NCI-H510A (cell line): ENCODE data around the gene ITCH.

Experiments
- DNase-seq: peaks from one replicate; lab custom pipeline; 2025; lab: John Stamatoyannopoulos, UW

Gene ITCH

DNA sequence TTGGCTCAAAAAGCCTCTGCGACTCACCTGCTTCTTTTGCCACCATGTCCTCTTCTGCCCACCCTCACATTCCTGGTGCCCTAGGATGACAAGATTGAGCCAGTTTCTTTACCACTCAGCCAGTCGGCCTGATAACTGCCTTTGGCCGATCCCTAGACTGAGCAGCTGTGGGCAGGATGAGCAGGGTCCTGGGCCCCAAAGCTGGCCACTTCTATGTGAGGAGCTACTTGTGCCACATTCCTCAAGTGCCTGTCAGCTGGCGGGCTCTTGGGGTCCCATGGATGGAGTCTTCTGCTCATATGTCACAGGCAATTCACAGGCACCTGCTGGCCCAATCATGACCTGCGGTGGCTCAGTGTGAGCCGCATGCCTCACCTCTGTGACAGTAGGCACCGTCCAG lies 169.7 kb downstream of the ITCH start:
- DNase-seq: no peak

DNA sequence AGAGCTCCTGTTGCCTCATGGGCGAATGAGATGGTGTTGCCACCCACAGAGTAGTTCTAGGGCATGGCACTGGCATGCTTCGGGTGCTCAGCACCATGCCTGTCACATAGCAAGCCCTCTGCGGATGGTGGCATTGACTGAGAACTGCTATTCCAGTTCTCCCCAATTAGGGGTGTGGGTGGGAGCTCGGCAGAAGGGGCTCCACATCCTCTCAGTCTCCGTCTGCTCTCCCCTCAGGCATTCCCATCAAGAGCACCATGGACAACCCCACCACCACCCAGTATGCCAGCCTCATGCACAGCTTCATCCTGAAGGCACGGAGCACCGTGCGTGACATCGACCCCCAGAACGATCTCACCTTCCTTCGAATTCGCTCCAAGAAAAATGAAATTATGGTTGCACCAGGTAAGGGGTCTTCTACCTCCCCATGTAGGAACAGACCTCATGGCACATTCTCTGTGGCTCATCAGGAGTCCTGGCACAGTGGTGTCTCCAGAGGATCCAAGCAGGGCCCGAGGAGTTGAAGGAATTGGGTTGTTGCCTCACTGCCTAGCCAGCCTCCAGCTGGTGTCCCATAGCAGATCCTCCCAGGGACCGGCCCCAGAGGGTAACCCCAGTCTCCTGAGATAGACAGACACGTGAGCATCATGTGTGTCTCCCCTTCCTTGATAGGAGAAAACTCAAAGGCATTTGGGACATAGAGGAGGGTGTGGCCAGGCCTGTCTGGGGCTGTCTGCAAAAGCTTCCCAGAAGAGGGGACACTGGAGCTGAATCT lies 171.5 kb downstream of the ITCH start:
- DNase-seq: no peak

DNA sequence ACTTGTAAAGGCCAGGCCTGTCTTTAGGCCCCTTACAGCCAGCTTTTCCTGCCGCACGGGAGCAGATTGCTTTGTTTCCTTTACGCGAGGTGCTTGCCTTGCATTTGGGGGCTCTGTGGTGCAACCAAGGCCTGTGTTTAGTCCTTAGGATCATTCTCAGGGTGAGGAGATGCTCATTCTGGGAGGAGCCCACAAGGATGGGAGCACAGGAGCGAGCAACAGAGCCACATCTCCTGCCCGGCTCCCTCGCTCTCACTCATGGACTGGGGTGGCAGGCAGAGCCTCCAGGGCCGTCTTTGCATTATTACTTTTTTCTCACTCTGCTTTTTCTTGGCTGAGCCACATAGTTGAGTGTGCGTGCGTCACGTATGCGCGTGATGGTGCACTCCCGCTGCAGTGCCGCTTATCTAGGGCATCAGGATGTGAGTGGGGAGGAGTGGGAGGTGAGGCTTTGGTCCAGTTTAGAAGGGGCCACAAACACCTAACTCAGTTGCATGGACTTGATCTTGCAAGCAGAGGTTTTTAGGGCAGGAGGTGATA lies 172.3 kb downstream of the ITCH start:
- DNase-seq: no peak

DNA sequence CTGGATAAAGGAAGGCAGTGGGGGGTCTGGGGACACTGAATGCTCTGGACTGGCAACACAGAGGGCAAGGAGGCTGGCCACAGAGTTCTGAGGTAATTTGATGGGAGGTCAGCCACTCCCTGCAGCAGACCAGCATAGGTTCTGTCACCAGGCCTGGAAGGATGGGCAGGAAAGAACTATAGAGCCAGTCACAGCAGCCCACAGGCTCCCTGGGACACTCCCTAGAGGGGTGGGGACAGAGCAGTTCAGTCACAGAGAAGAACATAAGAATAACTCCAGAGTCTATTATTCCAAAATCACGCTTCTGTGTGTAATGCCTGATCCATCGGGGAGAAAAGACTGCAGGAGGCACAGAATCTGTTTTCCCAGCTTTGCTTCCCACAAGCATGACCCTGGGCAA lies 172.8 kb downstream of the ITCH start:
- no peak for DNase-seq

DNA sequence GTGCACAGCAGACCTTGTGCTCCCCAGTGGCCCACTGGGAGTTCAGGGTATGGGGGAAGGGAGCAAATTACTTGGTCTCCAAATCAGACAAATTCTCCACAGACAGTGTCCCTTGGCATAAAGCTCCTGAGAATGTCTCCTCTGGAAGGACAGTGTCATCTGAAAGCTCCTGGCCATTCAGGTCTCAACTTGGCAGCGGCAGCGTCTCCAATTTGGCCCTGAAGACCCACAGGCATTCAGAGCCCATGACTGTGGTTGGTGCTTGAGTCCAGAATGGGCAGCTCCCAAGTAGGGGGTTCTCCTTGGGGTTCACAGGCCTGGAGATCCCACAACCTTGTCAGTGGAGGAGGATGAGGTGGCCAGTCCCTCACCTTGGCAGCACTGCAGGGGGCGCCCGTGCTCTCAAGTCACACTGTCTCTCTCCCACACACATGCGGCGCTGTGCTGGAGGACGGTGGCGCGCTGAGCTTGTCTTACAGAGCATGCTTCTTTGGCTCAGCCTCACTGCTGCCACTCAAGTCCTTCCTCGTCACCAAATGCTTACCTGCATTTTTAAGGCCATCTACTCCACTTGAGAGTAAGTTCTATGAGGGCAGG lies 173.8 kb downstream of the ITCH start:
- DNase-seq: peak; percentile 13

DNA sequence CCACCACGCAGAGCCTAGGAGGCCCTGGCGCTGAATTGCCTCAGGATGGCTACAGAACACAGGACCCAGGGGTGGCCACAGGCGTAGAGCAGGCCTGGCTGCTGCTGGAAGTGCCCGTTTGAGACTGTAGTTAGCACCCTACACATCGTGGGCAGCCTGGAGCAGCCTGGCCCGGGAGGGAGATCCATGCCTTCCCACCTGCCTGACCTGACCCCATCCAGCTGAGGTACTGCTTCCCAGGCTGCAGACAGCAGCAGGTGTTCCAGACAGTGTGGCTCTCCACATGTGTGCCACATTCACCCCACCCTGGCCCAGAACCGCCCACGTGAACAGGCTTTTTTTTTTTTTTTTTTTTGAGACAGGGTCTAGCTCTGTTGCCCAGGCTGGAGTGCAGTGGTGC lies 174.6 kb downstream of the ITCH start:
- no peak for DNase-seq

DNA sequence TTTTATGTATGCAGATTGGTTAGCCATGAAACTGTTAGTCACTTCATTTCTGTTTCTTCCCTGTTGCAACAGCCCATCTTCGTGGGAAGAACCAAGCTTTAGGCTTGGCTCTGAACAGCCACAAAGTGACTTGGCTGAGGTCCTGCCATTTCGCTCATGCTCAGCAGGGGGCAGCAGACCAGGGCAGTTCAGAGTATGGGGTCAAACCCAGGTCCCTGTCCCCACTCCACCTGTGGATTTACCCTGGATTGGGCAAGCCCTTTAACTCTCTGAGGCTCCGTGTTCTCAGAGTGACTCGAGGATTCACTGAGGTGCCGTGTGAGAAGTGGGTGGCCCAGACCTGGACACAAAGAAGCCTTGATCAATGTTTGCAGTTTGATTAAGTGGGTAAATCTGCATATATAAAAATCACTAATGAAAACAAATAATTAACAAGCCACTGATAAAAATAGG lies 175.6 kb downstream of the ITCH start:
- DNase-seq: no peak

DNA sequence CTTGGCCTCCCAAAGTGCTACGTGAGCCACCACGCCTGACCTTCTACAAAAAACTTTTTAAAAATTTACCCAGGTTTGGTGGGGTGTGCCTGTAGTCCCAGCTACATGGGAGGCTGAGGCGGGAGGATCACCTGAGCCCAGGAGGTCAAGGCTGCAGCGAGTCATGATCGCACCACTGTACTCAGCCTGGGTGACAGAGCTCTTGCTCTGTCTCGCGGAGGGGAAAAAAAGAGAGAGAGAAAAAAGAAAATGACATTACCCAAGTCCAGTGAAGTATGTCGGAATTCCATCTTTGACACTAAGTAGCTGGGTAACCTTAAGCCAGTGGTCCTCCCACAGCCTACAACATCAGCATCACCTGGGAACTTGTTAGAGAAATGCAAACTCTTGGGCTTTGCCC lies 176.7 kb downstream of the ITCH start:
- no peak for DNase-seq

DNA sequence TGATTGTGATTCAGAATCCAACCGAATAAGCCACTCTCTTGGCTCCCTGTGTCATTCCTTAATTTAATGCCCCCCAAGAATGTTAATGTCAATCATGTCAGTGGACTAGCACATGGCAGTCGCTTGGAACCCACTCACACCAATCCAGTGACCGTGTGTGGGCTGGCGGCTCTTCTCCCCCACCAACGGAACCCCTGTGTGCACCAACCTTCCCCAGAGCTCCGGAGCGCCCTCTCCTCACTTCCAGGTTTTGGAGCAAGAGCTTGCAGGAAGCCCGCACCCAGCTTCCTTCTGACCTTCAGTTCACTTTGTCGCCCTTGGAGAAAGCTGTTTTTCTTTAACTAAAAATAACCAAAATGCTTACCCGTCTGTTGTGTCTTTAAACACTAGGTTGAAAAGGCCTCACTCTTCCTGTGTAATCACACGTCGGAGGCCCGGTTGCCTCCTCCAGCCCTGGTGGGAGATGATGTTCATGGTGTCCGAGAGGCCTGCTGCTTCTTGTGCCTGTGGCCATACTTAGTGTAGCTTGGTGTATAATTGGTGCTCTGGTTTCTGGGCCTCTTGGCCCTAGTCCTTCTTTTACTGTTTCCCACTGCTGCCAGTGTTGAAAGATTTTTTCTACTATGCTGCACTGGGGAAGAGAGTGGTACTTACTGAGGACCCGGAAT lies 177.7 kb downstream of the ITCH start:
- no peak for DNase-seq

DNA sequence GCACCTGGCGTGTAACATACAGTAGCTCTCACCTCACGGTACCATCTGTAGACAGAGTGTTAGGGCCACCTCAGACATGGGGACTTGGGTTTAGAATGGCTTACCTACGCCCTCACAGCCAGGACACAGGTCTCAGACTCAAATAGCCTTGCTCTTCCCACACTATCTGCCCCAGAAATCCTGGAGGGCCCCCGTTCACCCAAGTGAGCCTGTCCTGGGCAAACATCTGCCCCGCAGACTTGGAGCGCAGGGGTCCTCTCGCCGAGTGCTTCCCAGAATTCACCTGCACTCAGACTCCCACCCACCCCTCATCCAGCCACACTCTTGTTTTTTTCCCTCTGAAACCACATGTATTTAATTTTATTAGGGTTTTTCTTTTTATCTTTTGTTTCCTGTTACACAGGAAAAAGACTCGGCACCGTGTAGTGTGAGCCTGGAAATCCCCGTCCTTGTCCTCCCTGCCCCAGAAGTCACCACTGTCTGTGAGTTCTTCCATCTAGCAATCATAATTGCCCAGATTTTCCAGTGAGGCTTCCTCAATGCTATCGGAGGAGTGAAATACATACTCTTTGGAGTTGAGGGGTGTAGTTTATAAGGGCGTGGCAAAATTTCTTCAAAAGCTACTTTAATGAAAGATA lies 178.3 kb downstream of the ITCH start:
- DNase-seq: no peak

DNA sequence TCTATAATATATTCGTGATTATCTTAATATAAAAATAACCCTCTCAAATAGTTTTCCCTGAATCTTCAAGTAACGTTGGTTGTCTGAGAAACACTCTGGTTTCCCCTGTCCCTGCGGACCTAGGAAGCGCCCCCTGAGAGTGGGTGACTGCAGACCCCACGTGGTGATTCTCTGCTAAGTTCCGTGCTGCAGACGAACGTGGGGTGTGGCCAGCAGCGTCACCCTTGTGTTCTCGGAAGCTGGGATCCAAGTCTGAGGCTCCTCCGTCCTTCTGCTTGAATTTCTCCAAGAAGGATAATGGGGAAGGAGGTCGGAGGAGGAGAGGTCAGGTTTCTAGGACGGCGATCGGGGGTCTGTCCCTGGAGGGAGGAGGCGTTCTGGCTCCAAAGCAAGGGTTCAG lies 178.8 kb downstream of the ITCH start:
- DNase-seq: no peak

DNA sequence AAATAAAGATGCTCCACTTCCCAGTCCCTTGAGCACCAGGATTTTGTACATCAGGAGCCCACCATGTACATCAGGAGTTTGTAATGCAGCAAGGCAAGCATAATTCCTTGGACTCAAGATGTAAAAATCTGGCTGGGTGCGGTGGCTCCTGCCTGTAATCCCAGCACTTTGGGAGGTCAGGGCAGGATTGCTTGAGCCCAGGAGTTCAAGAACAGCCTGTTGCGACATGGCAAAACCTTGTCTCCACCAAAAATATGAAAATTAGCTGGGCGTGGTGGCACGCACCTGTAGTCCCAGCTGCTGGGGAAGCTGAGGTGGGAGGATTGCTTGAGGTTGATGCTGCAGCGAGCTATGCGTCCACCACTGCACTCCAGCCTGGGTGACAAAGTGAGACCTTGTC lies 179.4 kb downstream of the ITCH start:
- DNase-seq: no peak

DNA sequence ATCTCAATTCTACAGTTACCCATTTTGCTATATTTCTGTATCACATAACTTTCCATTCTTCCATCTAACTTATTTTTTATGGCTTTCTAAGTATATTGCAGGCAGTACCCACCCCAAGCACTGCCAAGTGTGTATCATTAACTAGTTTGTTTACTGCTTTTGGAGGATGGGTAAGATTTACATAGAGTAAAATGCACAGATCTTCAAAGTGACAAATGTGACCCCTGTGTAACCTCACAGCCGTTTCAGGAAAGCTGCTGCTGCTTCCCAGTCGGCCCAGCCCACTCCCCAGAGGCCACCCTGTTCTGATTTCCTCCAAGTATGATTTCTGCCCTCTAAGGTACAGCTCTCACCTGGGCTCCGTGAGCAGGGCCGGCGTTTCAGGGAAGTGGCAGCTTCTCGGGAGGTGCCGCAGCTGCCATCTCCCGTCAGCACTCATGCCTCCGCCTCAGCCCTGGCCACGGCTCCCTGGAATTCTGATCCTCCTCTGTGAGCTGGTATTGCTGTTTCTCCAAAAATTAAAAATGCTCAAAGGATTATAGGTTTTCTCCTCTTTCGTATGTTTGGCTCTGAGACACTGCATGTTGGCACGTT lies 180.5 kb downstream of the ITCH start:
- DNase-seq: no peak

DNA sequence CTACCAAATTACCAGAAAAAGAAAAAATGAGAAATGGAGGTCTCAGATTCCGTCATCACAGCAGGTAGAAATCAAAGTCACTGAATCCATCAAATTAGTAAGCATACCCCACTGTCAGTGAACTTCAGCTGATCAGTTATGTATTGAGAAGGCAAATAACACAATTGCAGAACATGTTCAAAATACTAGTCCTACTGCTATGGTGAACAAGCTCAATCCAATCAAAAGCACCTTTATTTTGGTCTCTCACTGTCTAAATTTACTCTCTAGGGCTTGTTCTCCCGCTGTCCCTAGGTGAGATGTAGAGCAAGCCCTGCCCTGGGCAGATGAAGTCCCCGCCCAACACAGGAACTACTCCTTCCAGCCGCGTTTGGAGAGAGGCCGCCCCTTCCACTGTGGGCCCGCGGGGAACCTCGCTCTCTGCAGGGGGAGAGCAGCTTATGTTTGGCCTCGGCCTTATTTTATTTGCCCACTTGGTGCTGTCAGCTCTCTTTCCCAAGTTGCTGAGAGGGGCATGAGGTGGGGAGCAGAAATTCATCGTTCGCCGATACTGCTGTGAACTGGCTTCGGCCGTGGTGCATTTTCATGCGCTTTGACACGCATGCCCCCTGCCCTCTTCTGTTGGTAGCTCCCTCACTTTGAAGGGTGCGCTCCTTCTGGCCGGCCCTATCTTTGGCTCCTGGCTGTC lies 181.2 kb downstream of the ITCH start:
- peak; percentile 31 for DNase-seq

DNA sequence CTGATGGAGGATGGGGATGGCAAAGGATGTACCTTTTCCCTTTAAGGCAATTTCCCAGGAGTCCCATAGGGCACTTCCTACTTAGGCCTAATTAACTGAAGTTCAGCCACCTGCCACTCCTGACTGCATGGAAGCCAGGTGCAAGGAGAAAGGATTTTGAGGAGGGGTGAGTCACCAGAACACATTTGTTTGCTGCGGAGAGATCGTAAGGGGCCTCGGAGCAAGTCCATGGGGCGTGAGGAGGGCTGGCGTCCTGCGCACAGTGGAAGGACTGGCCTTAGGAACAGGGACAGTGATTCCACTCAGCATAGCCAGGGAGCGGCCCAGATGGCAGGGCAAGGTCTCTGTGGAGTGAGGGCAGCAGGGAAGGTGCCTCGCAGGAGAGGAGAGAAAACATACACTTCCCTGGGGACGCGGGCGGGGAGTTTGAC lies 183.7 kb downstream of the ITCH start:
- peak; percentile 74 for DNase-seq

DNA sequence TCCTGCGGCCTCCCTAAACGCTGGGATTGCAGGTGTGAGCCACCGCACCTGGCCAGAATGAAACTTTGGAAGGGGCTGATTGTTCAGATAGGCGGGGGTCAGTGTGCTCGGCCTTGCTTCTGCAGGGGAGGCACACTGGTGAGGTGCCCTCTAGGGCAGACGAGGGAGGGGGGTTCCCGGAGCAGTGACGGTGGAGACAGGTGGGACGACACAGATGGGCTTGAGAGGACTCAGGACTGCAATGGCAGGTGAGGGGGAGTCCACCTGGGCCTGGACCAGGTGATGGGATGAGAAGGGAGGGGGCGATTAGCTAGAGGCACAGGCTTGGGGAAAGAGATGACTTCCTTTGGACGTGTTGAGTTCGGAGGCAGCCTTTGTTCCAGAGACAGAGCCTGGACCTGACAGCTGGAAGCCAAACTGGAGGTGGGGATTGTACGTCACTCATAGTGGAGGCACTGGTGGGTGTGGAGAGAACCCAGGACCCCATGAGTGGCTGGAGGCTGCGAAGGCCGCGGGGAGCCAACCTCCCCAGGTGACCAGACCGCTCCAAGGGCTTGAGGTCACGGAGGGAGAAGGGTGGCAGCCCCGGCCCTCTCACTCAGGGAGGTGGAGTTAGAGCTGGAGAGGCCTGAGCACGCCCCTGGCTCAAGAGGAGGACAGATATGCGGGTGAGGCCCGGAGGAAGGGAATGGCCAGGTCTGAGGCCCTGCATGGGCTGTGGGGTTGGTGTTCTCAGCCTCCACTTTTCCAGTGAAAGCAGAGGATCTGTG lies 185.0 kb downstream of the ITCH start:
- peak; percentile 43 for DNase-seq

DNA sequence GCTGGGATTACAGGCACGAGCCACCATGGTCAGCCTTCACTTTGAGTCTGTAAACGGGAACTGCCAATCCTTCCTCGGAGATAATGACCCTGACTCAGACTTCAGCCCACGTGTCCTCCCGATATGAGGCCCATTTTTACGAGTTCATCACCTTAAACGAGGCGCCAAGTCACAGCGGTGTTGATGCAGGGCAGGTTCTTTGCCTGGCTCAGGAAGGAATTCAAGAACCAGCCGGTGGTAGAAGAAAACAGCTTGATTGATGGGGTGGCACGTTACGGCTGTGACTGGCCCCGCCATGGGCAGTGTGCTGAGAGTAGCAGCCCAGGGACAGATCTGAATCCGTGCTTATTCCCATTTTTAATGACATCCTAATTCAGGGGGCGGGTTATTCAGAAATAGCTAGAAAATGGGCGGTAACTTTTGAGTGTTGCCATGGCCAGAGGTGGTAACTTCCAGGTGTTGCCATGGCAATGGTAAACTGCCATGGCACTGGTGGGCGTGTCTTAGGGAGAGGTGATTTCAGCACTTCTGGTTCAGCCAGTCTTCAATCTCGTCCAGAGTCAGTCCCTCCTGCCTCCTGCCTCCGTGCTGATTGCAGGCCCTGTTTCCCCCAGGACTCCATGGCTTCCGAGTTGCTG lies 186.3 kb downstream of the ITCH start:
- peak; percentile 80 for DNase-seq

DNA sequence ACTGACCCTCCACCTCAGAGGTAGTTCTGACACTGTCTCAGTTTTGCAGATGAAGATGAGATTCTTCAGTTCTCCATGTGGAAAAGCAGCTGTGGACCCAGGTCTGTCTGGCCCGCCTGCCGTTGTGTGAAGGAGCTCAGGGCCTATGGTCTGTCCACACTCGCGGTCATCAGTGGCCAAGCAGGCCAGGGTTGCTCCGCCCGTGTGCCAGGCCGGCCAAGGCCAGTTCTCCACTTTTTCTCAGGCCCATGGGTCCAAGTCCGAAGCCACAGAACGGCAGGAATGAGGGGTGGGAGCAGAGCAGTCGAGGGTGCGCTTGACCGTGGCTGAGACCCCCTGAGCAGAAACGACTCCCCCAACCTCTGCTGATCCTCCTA lies 186.8 kb downstream of the ITCH start:
- no peak for DNase-seq

DNA sequence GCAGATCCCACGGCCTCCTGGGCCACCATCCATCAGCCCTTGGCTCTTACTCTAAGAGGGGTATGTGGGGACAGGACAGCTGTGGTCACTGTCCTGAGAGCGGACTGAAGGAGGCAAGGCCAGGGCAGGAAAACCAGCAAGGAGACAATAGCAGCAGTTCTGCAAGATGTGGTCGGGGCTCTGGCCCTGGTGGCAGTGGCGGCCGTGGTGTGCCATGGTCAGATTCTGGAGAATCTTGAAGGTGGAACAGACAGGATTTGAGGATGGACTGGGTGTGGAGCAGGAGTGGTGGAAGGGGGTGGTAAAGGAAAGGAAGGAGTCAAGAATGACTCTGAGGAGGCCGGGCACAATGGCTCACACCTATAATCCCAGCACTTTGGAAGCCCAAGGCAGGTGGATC lies 189.5 kb downstream of the ITCH start:
- no peak for DNase-seq

DNA sequence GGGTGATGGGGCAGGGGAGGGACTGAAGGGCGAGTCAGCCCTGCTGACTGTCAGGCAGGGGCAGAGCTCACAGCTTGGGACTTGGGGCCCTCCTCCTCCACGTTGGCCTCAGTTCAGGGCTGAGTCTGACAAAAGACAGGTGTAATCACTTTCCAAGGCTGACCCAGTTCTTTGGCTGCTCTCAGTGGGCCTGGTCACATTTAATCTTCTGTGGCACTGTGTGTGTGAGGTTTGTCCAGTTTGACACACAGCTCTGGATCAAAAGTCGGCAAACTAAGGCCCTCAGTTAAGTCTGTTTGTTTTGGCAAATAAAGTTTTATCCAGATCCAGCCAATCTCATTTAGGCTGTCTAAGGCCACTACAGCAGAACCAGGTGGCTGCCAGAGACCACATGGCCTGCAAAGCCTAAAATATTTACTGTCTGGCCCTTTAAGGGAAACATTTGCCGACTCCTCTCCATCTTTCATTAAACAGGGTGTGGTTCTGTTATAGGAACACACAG lies 190.3 kb downstream of the ITCH start:
- DNase-seq: no peak
